Measurements from ENCODE around the gene ZNF529.
A peak's percentile ranks its signal among the peaks of the same experiment; 100 is the strongest.
"Not testable (repeated sequence)": the region's sequence is repeated elsewhere in the genome, so short reads cannot be mapped to it uniquely, and the experiment has no call there.

The ZNF529 gene

DNA sequence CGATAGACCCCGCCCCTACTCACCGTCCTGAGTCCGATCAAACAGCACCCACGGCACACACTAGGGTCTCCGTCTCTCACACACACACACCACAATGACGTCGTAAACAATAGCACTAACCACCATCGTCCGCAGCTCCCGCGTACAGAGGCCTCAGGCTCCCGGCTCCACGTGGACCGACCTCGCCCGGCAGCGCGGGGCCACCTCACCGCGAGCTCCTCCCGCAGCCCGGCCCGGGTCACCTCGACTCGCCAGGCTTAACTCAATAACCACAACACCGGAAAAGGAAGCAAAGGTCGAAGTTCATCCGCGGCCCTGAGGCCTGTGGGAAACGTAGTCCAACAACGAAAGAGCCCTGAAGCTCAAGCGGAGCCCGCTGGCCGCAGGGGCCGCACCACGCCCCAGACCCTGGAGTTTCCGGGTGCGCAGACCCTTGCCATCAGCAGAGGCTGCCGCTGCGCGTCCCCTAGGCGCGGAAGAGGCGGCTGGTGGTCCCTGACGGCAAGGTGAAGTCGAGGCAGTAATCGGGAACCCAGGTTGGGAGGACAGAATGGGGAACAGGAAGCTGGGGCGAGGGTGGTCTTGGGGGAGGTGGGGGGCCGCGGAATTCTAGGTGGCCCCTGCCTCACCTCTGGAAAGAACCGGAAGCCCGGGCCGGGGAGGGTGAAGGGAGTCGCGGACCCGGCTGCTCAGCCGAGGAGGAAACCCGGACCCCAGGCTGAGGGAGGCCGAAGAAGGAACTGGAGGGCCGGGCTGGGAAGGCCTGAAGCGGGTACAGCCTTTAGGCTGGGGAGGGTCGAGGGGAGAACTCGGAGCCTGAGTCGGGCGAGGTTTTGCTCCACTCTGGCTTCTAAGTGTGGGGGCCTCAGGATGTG lies at the start of gene ZNF529:
TSS of gene ZNF529 (minus strand) at position 273 of the 875 bp plus-strand sequence. CDS start 946 bp downstream, outside the sequence.
- DNase-seq (ENCODE audit: low read depth): peak; percentile 65

- no peak for DNase-seq (ENCODE audit: low read depth)
These were observed 32.9 kb upstream of the ZNF529 start for GRCh38 chr19:36605877-36606478.

GRCh38 chr19:36605101-36605876 lies 32.2 kb upstream of the ZNF529 start, which contains the start of gene ZNF382:
Gene ZNF382, plus strand, starts transcription at chr19:36605313. Its CDS starts 4,602 bp downstream, at chr19:36609915.
- peak; percentile 87 for DNase-seq (ENCODE audit: low read depth)

DNA sequence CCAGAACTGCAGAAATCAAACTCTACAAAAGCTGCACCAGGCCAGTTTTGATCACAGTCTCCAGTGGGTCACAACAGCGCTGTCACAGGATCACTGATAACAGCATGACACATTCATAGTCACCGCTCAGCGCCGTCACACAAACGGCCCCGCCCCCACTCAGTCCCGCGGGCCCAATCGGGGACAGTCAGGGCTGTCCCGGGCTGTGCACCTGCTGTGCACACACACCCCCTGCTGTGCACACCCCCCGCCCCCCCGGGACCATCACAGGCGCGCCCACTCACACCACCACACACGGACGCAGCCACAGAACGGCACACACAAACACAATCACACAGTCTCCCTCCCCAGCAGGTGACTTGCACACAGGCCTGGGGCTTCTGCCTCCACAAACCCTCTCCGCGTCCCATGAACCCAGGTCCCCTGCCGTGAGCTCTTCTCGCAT lies 31.6 kb upstream of the ZNF529 start:
- peak; percentile 82 for DNase-seq (ENCODE audit: low read depth)

- DNase-seq (ENCODE audit: low read depth): not testable (repeated sequence)
These were observed 29.6 kb upstream of the ZNF529 start for GRCh38 chr19:36602681-36603080.

DNA sequence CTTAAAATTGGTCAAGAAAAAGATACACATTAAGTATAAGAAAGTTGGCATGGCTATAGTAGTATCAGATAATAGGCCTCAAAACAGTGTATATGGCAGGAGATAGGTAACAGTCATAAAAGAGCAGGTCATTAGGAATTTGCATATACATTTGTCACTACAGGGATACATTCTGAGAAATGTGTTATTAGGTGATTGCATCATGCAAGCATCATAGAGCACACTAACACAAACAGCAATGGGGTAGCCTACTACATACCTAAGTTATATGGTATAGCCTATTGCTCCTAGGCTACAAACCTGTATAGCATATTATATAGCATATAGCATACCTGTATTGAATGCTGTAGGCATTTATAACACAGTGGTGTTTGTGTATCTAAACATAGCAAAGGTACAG lies 6.2 kb upstream of the ZNF529 start:
- DNase-seq (ENCODE audit: low read depth): no peak

- no peak for DNase-seq (ENCODE audit: low read depth)
These were observed 4.3 kb upstream of the ZNF529 start for GRCh38 chr19:36577271-36577996.

DNA sequence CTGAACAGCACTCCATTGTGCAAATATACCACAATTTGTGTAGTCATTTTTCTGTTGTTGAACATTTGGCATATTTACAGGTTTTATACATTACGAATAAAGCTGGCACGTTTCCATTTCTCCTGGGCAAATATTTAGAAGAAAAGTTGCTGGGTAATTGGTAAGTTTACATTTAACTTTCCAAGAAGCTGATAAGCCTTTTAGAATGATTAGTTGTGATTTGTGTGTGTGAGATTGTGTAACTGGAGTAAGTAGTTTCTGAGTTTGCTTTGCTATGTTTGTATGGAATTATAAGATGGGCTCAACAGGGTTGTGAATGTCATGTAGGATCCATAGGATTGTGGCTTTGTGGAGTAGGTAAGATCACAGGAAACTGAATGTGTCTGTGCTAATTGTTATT lies 1.6 kb upstream of the ZNF529 start:
- no peak for DNase-seq (ENCODE audit: low read depth)

DNA sequence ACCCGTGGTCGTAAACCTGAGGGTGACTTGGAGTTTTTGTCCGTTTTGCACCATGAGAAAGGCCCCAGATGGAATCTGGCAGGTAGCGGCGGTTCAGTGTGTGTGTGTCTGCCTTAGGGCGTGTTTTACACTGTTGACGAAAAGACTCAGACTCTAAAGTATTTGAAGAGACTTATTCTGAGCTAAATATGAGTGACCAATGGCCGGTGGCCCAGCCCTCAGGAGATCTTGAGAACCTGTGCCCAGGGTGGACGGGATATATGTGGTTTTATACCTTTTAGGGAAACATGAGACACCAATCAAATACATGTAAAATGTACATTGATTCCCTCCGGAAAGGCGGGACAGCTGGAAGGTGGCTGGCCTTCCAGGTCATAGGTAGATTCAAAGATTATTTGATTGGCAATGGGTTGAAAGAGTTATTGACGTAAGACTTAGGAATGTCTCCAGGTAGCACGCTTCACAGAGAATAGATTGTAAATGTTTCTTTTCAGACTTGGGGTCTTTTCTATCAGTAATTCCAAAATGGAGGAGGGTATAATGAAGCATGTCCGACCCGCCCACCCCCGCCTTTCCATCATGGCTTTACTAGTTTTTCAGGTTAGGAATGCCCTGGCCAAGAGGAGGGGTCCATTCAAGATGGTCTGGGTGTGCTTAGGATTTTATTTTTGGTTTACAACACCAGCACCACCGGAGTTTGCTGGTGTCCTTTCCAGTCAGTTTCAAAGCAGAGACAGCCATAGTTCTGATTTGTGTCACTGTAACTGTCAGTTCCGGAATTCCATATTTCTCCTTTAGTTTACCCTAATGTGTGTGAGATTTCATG lies 1.0 kb upstream of the ZNF529 start:
- no peak for DNase-seq (ENCODE audit: low read depth)

DNA sequence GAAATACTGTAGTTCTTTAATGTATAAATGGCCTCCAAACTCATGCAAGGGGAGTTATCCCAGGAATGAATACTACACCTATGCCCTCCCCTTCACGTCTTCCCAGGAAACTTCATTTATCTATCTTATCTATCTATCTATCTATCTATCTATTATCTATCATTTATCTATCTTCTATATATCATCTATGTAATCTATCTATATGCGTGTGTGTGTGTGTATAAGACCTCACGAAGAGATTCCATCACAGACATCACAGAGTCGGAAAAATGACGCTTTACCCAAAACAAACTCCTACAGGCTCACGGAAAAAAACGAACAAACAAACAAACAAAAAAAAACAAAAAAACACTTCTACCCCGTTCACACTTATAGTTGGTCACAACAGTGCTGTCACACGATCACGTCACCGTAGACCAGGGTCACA lies 486 bp downstream of the ZNF529 start:
- no peak for DNase-seq (ENCODE audit: low read depth)

GRCh38 chr19:36564391-36564790 lies 8.7 kb downstream of the ZNF529 start:
- DNase-seq (ENCODE audit: low read depth): no peak

DNA sequence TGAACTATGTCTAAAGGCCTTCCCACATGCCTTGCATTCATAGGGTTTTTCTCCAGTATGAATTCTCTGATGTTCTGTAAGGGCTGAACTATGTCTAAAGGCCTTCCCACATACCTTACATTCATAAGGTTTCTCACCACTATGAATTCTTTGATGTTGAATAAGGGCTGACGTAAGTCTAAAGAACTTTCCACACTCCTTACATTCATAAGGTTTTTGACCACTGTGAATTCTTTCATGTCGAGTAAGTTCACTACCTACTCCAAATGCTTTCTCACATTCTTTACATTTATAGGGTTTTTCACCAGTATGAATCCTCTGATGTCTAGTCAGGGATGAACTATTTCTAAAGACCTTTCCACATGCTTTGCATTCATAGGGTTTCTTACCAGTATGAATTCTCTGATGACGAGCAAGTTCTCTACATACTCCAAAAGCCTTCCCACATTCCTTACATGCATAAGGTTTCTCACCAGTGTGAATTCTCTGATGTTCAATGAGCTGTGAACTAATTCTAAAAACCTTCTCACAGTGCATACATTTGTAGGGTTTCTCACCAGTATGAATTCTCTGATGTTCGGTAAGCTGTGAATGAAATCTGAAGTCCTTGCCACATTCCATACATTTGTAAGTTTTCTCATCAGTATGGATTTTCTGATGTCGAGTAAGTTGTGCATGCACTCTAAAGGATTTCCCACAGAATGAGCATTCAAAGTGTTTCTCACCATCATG lies 25.9 kb downstream of the ZNF529 start:
- no peak for DNase-seq (ENCODE audit: low read depth)

DNA sequence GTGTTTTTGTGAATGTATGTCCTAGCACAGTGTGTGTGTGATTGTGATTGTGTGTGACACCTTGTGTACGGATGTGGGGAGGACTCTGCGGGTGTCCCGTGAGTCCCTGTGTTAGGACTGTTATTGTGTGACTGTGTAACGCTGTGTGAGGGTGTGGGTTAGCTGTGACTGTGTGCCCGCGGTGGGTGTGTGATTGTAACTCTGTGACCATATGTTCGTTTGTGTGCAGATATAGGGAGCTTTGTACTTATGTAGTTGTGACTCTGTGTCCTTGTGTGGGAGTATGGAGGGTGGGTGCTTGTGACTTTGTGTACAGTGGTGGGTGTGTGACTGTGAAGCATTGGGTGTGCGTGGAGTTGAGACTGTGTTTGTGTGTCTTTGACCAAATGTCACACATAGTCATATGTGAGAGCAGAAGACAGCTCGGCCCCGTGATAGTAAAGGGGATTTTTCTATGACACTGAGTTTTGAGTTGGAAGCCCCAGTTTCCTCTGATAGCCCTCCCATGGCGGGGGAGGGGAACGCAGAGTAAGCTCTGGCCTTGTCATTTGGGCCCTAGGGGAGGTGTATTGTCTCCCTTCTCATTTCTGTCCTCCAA lies 44.1 kb downstream of the ZNF529 start:
- peak; percentile 4 for DNase-seq (ENCODE audit: low read depth)

DNA sequence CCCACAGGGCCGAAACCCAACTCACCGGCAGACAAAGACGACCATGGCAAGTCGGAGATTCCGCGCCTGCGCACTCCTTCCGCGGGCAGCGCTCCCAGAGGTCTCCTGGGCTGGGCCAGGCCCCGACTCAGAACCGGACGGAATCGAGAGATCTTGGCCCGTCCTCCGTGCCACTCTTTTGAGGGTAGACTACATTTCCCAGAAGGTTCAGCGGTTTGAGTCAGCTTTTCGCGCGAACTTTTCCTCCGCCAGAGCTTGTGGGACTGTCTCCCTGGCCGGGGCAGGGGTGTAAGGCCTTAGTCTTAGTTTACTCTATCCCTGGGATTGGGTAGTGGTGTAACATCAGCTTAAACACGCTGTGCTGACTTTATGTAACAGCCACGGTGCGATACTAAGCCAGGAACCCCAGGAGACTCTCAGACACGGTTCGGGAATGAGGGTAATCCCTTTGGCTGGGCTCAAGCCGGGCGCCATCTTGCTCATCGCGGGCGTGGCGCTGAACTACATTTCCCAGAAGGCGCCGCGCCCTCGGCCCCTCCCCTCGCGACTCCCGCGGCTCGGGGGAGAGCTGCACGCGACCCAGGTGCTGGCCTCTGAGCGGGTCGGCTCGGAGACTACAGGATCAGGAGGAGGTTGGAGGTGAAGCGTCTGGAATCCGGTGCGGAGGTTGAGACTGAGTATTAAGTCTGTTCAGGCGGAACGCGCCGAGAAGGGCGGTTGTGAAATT lies 44.7 kb downstream of the ZNF529 start, which contains the start of gene ZNF260:
TSS of gene ZNF260 (minus strand) at position 78 of the 727 bp plus-strand sequence. CDS start 13,033 bp downstream, outside the sequence.
- DNase-seq (ENCODE audit: low read depth): peak; percentile 87

GRCh38 chr19:36527873-36528193 lies 45.3 kb downstream of the ZNF529 start:
- DNase-seq (ENCODE audit: low read depth): no peak

DNA sequence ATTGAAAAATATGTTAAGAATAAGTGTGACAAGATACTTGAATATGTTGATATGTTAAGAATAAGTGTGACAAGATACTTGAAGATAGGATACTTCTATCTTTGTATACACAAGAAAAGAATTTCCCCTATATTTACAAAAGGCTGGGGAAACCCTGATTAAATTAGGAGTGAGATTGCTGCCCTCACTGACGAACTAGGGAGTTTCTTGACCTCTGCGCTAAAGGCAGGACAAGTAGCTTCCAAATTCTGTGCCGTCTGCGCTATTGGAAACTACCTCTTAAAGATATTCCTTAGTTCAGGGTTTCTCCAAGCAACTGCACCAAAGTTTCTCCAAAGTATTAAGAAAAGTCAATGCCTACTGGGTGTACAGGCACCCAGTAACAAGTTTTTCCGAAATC lies 45.8 kb downstream of the ZNF529 start:
- no peak for DNase-seq (ENCODE audit: low read depth)

GRCh38 chr19:36526581-36526980 lies 46.5 kb downstream of the ZNF529 start:
- DNase-seq (ENCODE audit: low read depth): no peak

DNA sequence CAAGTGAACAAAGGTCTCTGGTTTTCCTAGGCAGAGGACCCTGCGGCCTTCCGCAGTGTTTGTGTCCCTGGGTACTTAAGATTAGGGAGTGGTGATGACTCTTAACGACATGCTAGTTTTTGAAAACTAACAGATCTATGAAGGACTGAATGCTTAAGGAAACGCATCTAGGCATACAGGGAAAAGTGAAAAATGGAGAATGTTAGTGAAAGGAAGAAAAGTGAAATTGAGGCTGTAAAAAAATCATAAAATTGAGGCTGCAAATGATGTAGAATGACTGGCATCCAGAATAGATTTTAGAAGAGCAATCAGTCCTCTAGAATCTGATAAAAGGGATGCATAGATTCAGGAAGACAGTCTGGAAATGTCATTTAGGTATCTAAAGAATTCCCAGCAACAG lies 48.5 kb downstream of the ZNF529 start:
- no peak for DNase-seq (ENCODE audit: low read depth)

DNA sequence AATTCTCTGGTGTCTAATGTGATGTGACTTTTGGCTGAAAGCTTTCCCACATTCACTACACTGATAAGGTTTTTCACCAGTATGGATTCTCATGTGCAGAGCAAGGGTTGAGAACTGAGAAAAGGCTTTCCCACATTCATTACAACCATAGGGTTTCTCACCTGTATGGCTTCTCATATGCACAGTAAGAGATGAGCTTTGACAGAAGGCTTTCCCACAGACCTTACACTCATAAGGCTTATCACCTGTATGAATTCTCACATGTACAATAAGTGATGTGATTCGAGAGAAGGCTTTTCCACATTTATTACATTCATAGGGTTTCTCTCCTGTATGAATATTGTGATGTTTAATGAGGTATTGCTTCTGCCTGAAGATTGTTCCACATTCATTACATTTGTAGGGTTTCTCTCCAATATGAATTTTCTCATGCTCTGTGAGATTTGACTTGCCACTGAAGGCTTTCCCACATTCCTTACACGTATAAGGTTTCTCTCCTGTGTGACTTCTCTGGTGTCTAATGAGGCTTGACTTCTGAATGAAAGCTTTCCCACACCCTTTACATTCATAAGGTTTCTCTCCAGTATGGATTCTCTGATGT lies 59.0 kb downstream of the ZNF529 start:
- no peak for DNase-seq (ENCODE audit: low read depth)
